H9 (cell line): ENCODE results near the gene CHEK1. TPM values are rescaled to one million over a fixed set of nuclear protein-coding genes. Genes with fewer than 3 reads are reported as not detected.

Experiments used
- DNase-seq: peaks from one replicate; pipeline ENCODE4 v3.0.0-alpha.2; 2017
- H2AFZ ChIP-seq: one replicate; pipeline ENCODE4 v1.6.1; 2013; ENCODE audit warnings: mild to moderate bottlenecking, low read length, control low read depth, moderate library complexity
- H2AK5ac ChIP-seq: 2 replicates; pipeline ENCODE4 v1.6.1; 2013; ENCODE audit warnings: low read length, control low read depth, mixed read lengths; ENCODE audit not compliant: insufficient read length
- H2BK120ac ChIP-seq: one replicate; pipeline ENCODE4 v1.6.1; 2013; ENCODE audit warnings: low read depth, mild to moderate bottlenecking, low read length, control low read depth, inconsistent platforms; ENCODE audit not compliant: poor library complexity, severe bottlenecking
- H2BK12ac ChIP-seq: 2 replicates; pipeline ENCODE4 v1.6.1; 2013; ENCODE audit warnings: low read length, control low read depth, mixed read lengths, low read depth; ENCODE audit not compliant: insufficient read length
- H2BK15ac ChIP-seq: 2 replicates; pipeline ENCODE4 v1.6.1; 2013; ENCODE audit warnings: low read depth, low read length, control low read depth
- H2BK20ac ChIP-seq: one replicate; pipeline ENCODE4 v1.6.1; 2013; ENCODE audit warnings: low read depth, mild to moderate bottlenecking, low read length, control low read depth, inconsistent platforms; ENCODE audit not compliant: poor library complexity, severe bottlenecking
- H2BK5ac ChIP-seq: 2 replicates; pipeline ENCODE4 v1.6.1; 2013; ENCODE audit warnings: low read length, control low read depth, mixed read lengths; ENCODE audit not compliant: insufficient read length
- H3K14ac ChIP-seq: 2 replicates; pipeline ENCODE4 v1.6.1; 2013; ENCODE audit warnings: low read length, control low read depth; ENCODE audit not compliant: insufficient read depth
- H3K18ac ChIP-seq: 2 replicates; pipeline ENCODE4 v1.6.1; 2013; ENCODE audit warnings: low read depth, mild to moderate bottlenecking, mixed read lengths, low read length, control low read depth; ENCODE audit not compliant: insufficient read length
- H3K23ac ChIP-seq: 2 replicates; pipeline ENCODE4 v1.6.1; 2013; ENCODE audit warnings: low read length, control low read depth, mixed read lengths, low read depth; ENCODE audit not compliant: insufficient read length
- H3K23me2 ChIP-seq: 2 replicates; pipeline ENCODE4 v1.6.1; 2013; ENCODE audit warnings: low read depth, mild to moderate bottlenecking, mixed read lengths, low read length, control low read depth; ENCODE audit not compliant: insufficient read length, poor library complexity, severe bottlenecking
- H3K27ac ChIP-seq: 2 replicates; pipeline ENCODE4 v1.5.1; 2013; ENCODE audit warnings: low read length, control low read depth, mixed read lengths, low read depth; ENCODE audit not compliant: insufficient read length
- H3K27me3 ChIP-seq: 2 replicates; pipeline ENCODE4 v1.6.1; 2013; ENCODE audit warnings: low read length, control low read depth, inconsistent platforms; ENCODE audit not compliant: insufficient read depth
- H3K4ac ChIP-seq: 2 replicates; pipeline ENCODE4 v1.6.1; 2013; ENCODE audit warnings: low read depth, mild to moderate bottlenecking, control low read depth, inconsistent platforms, low read length, moderate library complexity
- H3K4me1 ChIP-seq: 2 replicates; pipeline ENCODE4 v1.6.1; 2013; ENCODE audit warnings: low read length, control low read depth, inconsistent platforms; ENCODE audit not compliant: insufficient read depth
- H3K4me2 ChIP-seq: 2 replicates; pipeline ENCODE4 v1.6.1; 2013; ENCODE audit warnings: low read length, control low read depth, mixed read lengths; ENCODE audit not compliant: insufficient read length, insufficient read depth
- H3K56ac ChIP-seq: 2 replicates; pipeline ENCODE4 v1.6.1; 2013; ENCODE audit warnings: low read depth, mild to moderate bottlenecking, mixed read lengths, low read length, control low read depth; ENCODE audit not compliant: insufficient read length
- H3K79me1 ChIP-seq: 2 replicates; pipeline ENCODE4 v1.6.1; 2013; ENCODE audit warnings: low read depth, mild to moderate bottlenecking, moderate library complexity, low read length, control low read depth, inconsistent platforms; ENCODE audit not compliant: insufficient read depth, poor library complexity, severe bottlenecking
- H3K79me2 ChIP-seq: 2 replicates; pipeline ENCODE4 v1.6.1; 2013; ENCODE audit warnings: low read length, control low read depth, inconsistent platforms; ENCODE audit not compliant: insufficient read depth
- H3K9ac ChIP-seq: 2 replicates; pipeline ENCODE4 v1.6.1; 2013; ENCODE audit warnings: low read length, control low read depth, mixed read lengths; ENCODE audit not compliant: insufficient read length; ENCODE audit errors: extremely low read depth
- H3K9me3 ChIP-seq: one replicate; pipeline ENCODE4 v1.6.1; 2013; ENCODE audit warnings: low read depth, low read length, inconsistent platforms; ENCODE audit not compliant: control insufficient read depth
- H3T11ph ChIP-seq: one replicate; pipeline ENCODE4 v1.6.1; 2013; ENCODE audit warnings: mild to moderate bottlenecking, low read length, control low read depth, inconsistent platforms
- H4K20me1 ChIP-seq: one replicate; pipeline ENCODE4 v1.6.1; 2013; ENCODE audit not compliant: control insufficient read depth, insufficient read length, insufficient read depth
- H4K5ac ChIP-seq: 2 replicates; pipeline ENCODE4 v1.6.1; 2013; ENCODE audit warnings: low read depth, mild to moderate bottlenecking, mixed read lengths, low read length, control low read depth; ENCODE audit not compliant: insufficient read length
- H4K8ac ChIP-seq: replicated peaks from 2 replicates; pipeline ENCODE4 v1.6.1; 2013; ENCODE audit warnings: low read length, control low read depth, mixed read lengths, low read depth; ENCODE audit not compliant: insufficient read length
- H4K91ac ChIP-seq: 2 replicates; pipeline ENCODE4 v1.6.1; 2013; ENCODE audit warnings: low read depth, mild to moderate bottlenecking, moderate library complexity, mixed read lengths, low read length, control low read depth; ENCODE audit not compliant: insufficient read length
- H3K27ac Mint-ChIP-seq, 3 experiments: 2 replicates in 2 of 3; 3 replicates in 1 of 3; pipeline ENCODE4 v1.8.0; 2020 to 2021; ENCODE audit warnings: mixed read lengths in 3 of 3, mild to moderate bottlenecking in 1 of 3, moderate library complexity in 1 of 3
- H3K27me3 Mint-ChIP-seq: 2 replicates; pipeline ENCODE4 v1.8.0; 2021; ENCODE audit warnings: low read depth, mild to moderate bottlenecking, moderate library complexity, mixed read lengths
- H3K36me3 Mint-ChIP-seq, 3 experiments: 2 replicates in 2 of 3; 3 replicates in 1 of 3; pipeline ENCODE4 v1.8.0; 2020 to 2021; ENCODE audit warnings: low read depth in 3 of 3, mixed read lengths in 3 of 3; ENCODE audit not compliant: insufficient read depth in 1 of 3
- H3K4me1 Mint-ChIP-seq, 2 experiments: 2 replicates each; pipeline ENCODE4 v1.8.0; 2020; ENCODE audit warnings: mixed read lengths in 2 of 2
- H3K4me3 Mint-ChIP-seq, 2 experiments: 2 replicates in 1 of 2; 3 replicates in 1 of 2; pipeline ENCODE4 v1.8.0; 2020 to 2021; ENCODE audit warnings: mild to moderate bottlenecking in 2 of 2, mixed read lengths in 2 of 2, moderate library complexity in 1 of 2
- H3K9me3 Mint-ChIP-seq, 2 experiments: 2 replicates in 1 of 2; 3 replicates in 1 of 2; pipeline ENCODE4 v1.8.0; 2020; ENCODE audit warnings: mild to moderate bottlenecking in 2 of 2, mixed read lengths in 2 of 2, moderate library complexity in 1 of 2
- CTCF ChIP-seq: fragments of 200-600 bp; sonication (generic); conservative IDR thresholded peaks from 3 replicates; pipeline ENCODE4 v1.8.0; 2021; ENCODE audit warnings: antibody characterized with exemption, mild to moderate bottlenecking
- WGBS: extraction: QIAGEN DNeasy Blood & Tissue Kit; methylation state at CpG from one replicate; pipeline ENCODE4 v1.1.7; 2013; ENCODE audit warnings: missing lambda C conversion rate, low lambda C conversion rate, mixed read lengths; ENCODE audit not compliant: insufficient read length; ENCODE audit errors: extremely low coverage; 5-methylcytosine and 5-hydroxymethylcytosine counted together
- total RNA-seq: library from RNA; stranded (reverse); gene quantifications from 2 replicates; pipeline ENCODE4 v1.2.1, GENCODE V29; 2021

Gene CHEK1
- total RNA-seq, 1 experiment from 2014 or later: 126 TPM

- Histone ChIP-seq H3K79me2 (no peaks in the 10 kb centered on the region), H4K91ac (no peak overlapping the region), H2BK120ac (no peak overlapping the region), H3K56ac (no peak overlapping the region), H2BK5ac (no peak overlapping the region), H3K4ac (no peak overlapping the region), H3T11ph (no peak overlapping the region), H3K14ac (no peak overlapping the region), H4K20me1 (no peaks in the 10 kb centered on the region), H3K27ac (no peak overlapping the region), H3K4me1 (no peaks in the 10 kb centered on the region), H4K8ac (no peak overlapping the region), H2BK15ac (no peak overlapping the region), H2BK12ac (no peak overlapping the region), H3K23me2 (no peaks in the 10 kb centered on the region), H3K18ac (no peak overlapping the region), H2BK20ac (no peak overlapping the region), H3K79me1 (no peaks in the 10 kb centered on the region), H3K9ac (no peak overlapping the region), H2AK5ac (no peak overlapping the region), H3K27me3 (no peaks in the 10 kb centered on the region), H3K23ac (no peak overlapping the region), H3K4me2 (no peak overlapping the region), H4K5ac (no peak overlapping the region), H2AFZ (no peak overlapping the region), H3K9me3 (no peaks in the 10 kb centered on the region)
- DNase-seq: no peak
- no peak overlapping the region for H3K27ac Mint-ChIP-seq
- H3K27me3 Mint-ChIP-seq: no peaks in the 10 kb centered on the region
- no peak for TF ChIP-seq CTCF
- WGBS: no CpG with 5 or more reads among the region's 2 CpGs
- no peaks in the 10 kb centered on the region for H3K9me3 Mint-ChIP-seq
- H3K36me3 Mint-ChIP-seq: peaks cover 24 to 50% (median 41%) of the 10 kb centered on the region in 3 experiments; a peak in 6 of 7 replicates
- H3K4me1 Mint-ChIP-seq: peaks cover under 1% of the 10 kb centered on the region in 2 experiments; a peak in 3 of 4 replicates
- H3K4me3 Mint-ChIP-seq: no peak overlapping the region
Measured at GRCh38 chr11:125675196-125675595, 50.2 kb downstream of the CHEK1 start.
